AG04449 (cell line): Measurements from ENCODE around the gene CLIC5.
A peak's percentile ranks its signal among the peaks of the same experiment; 100 is the strongest.

Experiments used
- CTCF ChIA-PET: fragments of 350-600 bp; formaldehyde crosslinking; extraction: SDS; loops from one replicate; lab custom pipeline; 2021; ENCODE audit warnings: antibody characterized with exemption; lab: Yijun Ruan, JAX
- POLR2A ChIA-PET: fragments of 400-600, 350-600 bp; formaldehyde crosslinking; extraction: SDS; loops from one replicate; lab custom pipeline; 2020; ENCODE audit warnings: antibody characterized with exemption, inconsistent platforms; lab: Yijun Ruan, JAX
- DNase-seq: peaks from one replicate; pipeline ENCODE4 v3.0.0-alpha.2; 2010; ENCODE audit warnings: low read depth, low spot score
- H3K4me3 ChIP-seq: 2 replicates; pipeline ENCODE4 v1.5.1; 2011; ENCODE audit warnings: low read depth, mild to moderate bottlenecking, control low read depth, low read length
- TF ChIP-seq, protein P1 (sequence below): IDR thresholded peaks from one replicate; pipeline ENCODE4 v1.5.1; 2011; ENCODE audit warnings: mild to moderate bottlenecking, moderate library complexity, low read length, control low read depth, inconsistent platforms; ENCODE audit not compliant: insufficient read depth; ENCODE audit errors: missing control alignments

CLIC5 gene

DNA sequence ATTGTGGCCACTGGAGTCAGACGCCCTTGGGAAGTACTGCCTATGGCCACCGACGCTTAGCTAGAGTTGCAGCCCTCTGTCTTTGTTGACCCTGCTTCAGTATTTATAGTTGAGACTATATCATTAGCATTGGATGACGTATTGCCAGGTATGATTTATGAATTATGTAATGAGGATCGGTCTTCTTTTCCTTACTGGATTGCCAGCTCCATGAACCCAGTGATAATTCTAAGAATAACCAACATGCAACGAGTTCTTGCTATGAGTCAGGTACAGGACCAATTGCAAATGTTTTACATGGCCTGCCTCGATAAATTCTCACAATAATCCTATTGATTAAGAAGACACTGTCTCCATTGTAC, 63.5 kb downstream of the CLIC5 start:
- no peak overlapping the region for H3K4me3 ChIP-seq
- CTCF ChIA-PET, result no interaction called here

DNA sequence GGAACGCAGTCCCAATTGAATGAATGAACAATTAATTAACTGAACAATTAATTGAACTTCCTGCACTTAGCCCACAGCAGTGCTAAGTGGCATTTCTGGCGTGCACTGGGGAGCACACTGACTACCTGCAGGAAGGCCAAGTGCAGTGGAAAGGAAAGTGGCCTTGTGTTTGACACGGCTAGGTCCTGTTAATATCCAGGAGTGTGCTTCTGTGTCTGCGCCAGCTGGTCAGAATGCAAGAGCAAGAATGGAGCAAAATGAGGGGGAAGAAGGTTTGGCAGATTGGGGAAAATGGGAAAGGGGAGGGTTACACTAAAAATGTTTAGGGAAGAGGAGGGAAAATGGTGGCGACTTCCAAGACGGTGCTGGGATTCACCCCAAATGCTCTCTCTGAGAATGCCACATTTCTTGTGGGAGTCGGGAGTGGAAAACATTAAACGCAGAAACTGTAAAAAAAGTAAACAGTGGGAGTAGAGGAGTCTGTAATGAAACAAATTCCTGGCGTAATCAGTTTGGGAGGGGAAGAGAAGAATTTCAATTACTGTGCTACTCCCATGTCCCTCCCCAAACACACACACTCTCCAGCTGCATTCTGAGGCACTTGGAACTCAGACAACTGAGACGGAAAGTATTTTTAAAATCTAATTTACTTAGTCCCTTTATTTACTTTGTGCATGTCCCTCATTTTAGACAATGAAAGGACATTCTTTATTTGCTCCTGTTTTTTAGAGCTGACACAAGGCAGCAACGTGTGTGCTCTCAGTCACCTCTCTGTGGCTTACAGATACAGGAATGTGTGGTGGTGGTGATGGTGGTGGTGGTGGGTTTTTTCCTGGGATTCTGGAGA, 64.1 kb downstream of the CLIC5 start:
- TF ChIP-seq, protein P1, sequence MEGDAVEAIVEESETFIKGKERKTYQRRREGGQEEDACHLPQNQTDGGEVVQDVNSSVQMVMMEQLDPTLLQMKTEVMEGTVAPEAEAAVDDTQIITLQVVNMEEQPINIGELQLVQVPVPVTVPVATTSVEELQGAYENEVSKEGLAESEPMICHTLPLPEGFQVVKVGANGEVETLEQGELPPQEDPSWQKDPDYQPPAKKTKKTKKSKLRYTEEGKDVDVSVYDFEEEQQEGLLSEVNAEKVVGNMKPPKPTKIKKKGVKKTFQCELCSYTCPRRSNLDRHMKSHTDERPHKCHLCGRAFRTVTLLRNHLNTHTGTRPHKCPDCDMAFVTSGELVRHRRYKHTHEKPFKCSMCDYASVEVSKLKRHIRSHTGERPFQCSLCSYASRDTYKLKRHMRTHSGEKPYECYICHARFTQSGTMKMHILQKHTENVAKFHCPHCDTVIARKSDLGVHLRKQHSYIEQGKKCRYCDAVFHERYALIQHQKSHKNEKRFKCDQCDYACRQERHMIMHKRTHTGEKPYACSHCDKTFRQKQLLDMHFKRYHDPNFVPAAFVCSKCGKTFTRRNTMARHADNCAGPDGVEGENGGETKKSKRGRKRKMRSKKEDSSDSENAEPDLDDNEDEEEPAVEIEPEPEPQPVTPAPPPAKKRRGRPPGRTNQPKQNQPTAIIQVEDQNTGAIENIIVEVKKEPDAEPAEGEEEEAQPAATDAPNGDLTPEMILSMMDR, result no peak
- no peak for DNase-seq
- H3K4me3 ChIP-seq, result no peak overlapping the region
- ChIA-PET CTCF (interaction anchor here (0.7 kb wide), 1 partner anchor 18 kb away, joined by 3 read pairs; no protein-coding TSS in a partner anchor), POLR2A (no interaction called here)

More for the DNA sequence above, 63.5 kb downstream of the CLIC5 start:
- TF ChIP-seq, protein P1, result no peak
- POLR2A ChIA-PET, result no interaction called here
- no peak for DNase-seq

DNA sequence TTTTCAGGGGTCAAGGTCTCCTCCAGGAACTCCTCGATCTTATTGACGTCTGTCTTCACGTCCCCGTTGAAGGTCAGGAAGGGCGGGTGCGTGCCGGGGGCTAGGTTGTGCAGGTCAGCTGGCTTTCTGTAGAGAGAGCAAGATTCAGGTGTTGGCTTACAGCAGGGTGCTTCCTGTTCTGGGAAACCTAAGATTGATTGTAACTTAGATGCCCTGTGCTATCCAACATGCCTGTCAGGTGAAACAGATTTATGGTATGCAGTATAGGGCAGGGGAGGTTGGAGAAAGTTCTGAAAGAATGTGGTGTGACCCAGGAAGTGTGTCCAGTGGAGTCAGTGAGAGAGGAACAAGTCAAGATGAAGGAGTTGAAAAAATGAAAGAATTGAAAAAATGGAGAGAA, 66.4 kb downstream of the CLIC5 start:
- CTCF ChIA-PET, result interaction anchor here (1.2 to 2.2 kb wide), 4 partner anchors 9 to 21 kb away, joined by 3 to 9 read pairs (median 6); no protein-coding TSS in a partner anchor
- no peak for DNase-seq
- H3K4me3 ChIP-seq, result no peak overlapping the region
- TF ChIP-seq, protein P1, result no peak
- POLR2A ChIA-PET, result no interaction called here

DNA sequence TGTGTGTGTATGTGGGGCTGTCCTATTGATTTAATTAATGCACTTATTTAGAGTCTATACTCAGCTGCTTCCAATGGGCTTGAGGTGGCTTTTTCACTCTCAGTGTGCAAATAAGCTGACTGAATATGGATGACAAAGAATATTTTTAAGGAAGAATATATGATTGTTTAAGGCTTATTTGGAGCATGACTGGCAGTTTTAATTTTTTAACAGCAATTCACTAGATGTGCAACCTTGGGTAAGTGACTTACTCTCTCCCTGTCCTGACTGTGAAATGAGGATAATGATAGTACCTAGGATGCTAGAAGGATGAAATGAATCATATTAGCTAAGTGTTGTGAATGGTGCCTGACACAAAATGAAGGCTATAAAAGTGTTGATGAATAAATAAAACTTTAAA, 67.9 kb downstream of the CLIC5 start:
- TF ChIP-seq, protein P1, result no peak
- no peak for DNase-seq
- CTCF ChIA-PET, result interaction anchor here (0.9 to 1.7 kb wide), 5 partner anchors 9 to 25 kb away, joined by 3 to 9 read pairs (median 3); no protein-coding TSS in a partner anchor
- POLR2A ChIA-PET, result no interaction called here
- no peak overlapping the region for H3K4me3 ChIP-seq

DNA sequence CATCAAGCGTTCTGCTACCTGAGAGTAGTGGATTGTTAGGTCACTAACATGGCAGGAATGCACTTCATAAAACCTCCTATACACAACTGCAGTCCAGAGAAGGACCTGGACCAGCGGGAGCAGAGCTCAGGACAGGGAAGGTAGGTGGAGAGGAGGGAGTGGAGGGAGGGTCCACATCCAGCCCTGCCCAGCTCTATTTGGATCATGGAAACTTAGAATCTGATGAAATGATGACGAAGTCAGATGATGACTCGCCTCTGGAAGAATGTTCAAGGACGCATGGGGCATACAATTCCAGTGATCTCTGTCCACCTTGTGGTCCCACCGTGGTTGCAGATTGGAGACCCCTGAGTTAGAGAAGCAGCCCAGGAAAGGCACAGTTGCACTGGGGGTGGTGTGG, 68.8 kb downstream of the CLIC5 start:
- TF ChIP-seq, protein P1, result no peak
- ChIA-PET POLR2A (no interaction called here), CTCF (interaction anchor here (0.8 to 9.1 kb wide), 9 partner anchors 10 to 1316 kb away, joined by 3 to 106 read pairs (median 10); no protein-coding TSS in a partner anchor)
- H3K4me3 ChIP-seq, result no peak overlapping the region
- no peak for DNase-seq

DNA sequence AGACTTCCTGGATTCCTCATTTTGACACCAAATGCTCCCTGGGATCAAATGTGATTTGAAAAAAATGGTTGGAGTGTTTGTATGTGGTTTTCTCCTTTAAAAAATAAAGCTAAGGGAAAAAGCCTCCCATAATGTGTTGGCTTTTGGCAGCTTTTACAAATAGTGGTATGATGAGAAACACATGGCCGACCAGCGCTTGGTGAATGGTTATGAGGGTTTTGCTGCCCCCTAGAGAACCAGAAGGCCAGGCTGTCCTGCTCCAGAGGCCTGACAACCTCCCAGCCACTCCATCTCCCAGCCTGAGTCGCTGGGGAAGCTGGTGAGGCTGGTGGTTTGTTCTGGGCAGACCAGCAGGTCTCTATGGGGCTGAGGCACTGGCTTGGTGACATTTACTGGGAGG, 69.3 kb downstream of the CLIC5 start:
- POLR2A ChIA-PET, result no interaction called here
- H3K4me3 ChIP-seq, result no peak overlapping the region
- TF ChIP-seq, protein P1, result peak; percentile 77
- CTCF ChIA-PET, result interaction anchor here (0.6 to 9.1 kb wide), 10 partner anchors 9 to 1316 kb away, joined by 3 to 106 read pairs (median 9); no protein-coding TSS in a partner anchor
- DNase-seq, result no peak
